Dermis microvascular lymphatic vessel endothelial cell (primary cell): ENCODE data around the gene DUSP8. TPM values are rescaled to one million over a fixed set of nuclear protein-coding genes. Genes with fewer than 3 reads are reported as not detected.

Experiments
- DNase-seq, 2 donors: peaks; one replicate each; pipeline versions ENCODE4 v3.0.0 to v3.0.0-alpha.2; 2010; ENCODE audit warnings: low read depth in 2 of 2
- total RNA-seq: library from RNA; depleted of rRNA; stranded (reverse); fragments of >200 nt; gene quantifications from 2 replicates; pipeline ENCODE4 v1.2.1, GENCODE V29; 2014

DUSP8 gene
- total RNA-seq, 1 donor from 2014 or later, result 0.26 TPM

DNA sequence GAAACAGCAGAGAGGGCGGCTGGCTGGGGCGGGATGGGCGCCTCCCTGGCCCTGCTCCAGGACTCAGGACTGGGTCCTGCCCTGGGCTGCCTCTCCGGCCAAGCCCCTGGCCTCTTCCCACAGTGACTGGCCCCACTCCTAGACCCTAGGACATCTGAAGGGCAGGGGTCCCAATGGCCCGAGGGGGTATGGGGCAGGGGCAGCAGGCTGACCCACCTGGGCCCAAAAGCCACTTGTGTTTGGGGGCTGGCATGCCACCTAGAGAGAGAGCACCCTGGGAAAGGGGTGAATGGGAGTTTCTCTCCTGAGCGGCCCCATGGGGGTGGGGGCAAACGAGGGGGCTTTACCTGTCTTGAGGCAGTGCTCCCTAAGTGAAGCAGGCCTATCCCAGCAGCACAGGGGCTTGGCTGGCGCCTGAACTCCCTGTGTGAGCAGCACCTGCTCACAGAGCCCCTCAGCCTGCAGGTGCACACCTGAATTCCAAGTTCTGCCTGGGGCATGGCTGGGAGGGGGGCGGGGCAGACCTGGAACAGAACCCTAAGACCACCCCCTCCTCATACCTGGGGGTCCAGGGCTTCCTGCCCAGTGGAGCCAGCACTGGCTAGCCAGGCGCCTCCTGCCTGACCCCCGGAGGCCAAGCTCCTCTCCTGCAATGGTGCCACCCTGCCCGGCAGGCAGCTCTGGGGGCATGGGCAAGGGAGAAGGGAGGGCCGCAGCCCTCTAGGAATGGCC, 16.9 kb downstream of the DUSP8 start:
- DNase-seq, result no peak

DNA sequence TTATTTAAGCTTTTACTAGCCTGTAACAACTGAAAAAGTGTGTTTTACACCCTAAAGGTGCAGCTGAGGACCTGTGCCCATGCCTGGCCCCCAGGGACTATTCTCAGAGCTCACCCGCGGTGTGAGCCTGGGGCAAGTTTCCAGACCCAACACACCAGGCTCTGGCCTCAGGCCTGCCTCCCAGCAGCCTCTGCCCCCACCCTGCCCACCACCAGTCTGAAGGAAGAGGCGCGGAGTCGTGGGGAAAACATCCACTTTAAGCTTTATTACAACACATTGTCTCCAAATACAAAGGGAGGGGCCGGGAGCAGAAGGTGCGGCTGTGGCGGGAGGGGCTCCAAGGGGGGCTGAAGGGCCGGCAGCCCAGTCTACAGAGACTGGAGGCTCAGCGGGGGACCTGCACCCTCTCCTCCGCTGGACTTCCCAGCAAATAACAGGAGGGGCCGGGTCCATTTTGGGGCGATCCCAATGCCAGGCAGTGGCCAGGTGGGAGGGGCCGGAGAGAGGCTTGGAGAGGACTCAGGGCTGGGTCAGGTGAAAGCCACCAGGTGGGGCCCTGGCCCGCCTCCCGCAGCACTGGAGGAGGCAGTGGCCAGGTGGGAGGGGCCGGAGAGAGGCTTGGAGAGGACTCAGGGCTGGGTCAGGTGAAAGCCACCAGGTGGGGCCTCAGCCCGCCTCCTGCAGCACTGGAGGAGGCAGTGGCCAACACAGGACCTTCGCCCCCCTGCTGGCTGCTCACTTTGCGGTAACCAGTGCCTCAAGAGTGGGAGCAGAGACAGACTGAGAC, 18.1 kb downstream of the DUSP8 start:
- DNase-seq, result no peak

DNA sequence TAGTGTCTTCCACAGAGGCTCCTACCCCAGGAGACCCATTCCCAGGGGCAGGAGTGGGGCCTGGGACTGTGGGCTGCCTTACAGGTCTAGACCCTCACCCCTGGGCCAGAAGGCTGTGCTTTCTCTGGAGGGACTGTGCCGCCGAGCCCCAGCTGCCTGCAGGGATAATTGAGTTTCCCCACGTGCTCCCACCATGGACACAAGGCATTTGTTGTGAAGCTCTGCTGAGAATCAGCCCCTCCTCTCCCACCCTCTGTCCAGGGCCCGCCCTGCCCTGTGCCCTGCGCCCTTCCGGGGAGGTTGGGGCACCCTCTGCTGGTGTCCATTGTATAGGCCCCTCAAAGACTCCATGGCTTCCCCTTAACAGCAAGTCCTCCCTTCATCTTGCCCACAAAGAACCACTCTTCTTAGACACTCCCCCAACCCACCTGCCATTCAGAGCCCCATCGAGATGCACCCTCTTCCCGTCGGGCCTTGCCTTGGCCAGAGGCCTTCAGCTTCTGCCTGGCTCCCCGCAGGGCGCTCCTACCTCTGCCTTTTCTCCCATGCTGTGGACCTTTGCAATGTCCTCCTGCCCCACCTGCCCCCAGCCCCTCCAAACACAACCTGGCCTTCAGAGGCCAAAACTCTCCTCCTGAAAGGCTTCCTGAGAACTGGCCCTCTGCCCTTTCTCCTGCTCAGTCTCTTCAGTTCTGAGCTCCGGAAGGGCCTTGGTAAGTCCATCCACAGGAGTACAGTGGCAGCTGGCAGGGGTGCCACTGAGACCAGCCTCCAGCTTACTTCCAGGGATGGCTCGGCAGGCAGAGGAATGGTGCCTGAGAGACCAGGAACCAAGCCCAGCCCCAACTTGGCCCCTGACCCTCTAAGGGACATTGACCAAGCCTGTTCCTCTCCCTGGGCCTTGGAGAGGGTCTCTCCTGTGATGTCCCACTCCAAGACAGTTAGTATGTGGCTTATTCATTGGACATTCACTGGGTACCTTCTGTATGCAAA, 22.4 kb downstream of the DUSP8 start:
- DNase-seq, result no peak

DNA sequence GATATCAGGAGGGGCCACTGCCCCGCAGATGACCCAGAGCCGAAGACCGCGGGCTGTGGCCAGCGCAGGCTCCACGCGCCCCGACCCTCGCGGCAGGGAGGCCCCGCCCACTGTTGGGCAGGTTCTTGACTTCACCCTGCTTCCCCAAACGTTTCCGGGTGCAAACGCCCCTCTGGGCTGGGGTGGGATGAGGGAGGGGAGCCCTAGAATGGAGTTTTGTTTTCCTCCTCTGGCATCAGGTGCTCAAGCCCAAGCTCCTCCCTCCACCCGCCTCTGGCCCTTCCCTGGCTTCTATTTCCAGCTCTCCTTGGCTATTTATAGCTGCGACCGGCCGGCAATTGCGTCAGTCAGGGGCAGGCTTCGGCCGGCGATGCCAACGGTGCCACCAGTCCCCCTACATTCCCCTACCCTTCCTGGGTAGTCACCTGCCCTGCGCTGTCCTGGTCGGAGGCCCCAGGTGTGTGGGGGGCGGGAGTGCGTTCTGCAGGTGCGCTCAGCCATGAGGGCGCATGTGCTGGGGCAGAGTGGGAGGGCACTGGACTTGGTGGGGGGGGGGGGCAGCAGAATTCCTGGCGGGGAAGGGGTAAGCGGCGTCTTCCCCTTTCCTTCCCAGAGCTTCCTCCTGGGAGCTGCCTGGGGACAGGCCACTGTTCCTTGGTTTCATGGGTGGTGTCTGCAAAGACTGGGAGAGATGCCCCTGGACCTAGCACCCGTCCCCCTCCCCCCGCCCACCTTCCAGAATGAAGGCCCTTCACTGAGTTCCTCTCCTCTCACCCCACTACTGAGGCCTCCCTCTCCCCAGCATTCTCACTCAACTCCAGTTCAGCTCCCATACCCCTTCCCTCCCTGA, 23.6 kb downstream of the DUSP8 start:
- peak in 1 of 2 donors; percentile 31 for DNase-seq

DNA sequence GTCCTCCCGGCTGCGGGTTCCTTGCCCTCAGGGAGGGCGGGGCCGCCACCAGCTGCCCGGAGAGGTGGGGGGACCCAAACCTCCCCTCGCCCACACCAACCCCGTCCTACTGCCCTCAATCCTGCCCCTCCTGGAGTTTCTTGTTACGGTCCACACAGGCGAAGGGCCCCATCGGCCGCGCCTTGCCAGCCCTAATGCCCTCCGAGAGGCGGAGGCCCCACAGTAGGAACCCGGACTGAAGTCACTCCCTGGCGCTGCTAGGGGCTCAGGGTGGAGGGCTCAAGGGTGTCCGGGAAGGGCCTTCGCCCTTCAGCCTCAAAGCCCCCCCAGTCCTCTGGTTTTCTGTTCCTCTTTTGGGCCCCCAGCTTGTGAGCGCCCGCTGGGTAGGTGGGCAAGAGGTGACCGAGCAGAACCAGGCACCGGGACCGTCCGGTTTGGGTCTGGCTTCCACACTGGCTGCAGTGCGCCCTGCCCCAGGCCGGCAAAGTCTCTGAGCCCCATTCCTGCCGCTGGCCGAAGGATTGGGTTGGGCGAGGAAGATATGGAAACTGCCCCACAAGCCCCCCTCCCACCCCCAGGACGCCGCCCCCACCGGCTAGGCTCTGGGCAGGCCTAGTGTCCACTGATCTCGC, 24.5 kb downstream of the DUSP8 start:
- DNase-seq, result no peak

DNA sequence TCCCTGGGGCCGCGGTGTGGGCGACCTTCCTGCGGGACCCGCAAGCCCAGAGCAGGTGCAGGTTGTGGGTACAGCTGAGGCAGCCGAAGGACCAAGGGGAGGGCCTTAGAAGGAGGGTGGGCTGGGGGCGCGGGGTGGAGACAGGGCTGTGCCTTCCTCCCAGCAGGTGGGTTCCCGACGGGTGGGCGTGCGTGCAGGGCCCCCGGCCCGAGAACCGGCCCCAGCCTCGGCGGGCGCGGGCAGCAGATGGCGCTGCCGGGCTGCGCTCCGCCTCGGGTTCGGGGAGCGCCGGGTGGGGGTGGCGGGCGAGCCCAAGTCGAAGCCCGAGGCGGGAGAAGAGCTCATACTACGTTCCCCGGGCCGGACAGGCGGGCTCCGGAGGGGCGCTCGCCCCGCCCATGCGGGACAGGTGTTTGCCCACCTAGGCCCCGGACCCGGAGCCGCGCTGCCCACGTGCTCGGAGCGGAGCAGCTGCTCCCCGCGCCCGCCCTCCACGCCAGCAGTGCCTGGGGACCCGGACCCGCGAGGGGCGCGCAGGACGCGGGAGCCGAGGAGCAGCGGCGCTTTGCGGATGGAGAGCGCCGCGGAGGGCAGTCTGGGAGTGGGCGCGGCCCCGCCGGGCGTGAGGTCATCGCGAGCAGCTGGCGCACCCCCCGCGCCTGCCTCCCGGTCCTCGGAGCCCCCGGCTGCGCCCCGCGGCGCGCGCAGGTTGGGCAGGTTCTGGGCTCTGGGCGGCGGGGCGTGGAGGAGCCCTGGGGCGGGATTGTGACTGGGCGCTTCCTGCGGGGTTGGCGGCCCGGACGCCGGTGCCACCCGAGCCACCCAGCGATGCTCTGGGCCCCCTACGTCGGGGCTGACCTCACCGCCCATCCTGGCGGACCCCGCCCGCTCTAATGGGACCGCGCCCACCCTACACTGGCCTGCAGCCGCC, 25.3 kb downstream of the DUSP8 start:
- peak in 1 of 2 donors; percentile 48 for DNase-seq

DNA sequence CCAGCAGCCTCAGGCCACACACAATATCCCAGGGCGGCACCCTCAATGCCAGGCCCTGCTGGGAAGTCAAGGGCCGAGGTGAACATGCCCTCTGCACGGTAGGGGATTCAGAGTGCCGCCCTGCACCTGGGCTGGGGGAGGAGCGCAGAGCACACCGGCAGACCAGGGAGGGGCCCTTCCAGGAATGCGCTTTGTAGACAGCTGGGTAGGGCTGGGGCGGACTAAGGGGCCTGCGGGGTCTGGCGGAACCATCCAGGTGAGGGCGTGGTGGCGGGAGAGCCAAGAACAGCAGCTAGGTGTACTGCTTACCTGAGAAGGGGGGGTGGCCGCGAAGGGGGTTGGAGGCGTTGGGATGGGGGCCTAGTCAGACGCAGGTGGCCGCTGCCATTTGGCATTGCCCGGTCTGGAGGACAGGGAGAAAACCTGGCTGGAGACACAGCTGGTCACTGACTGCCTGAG, 26.0 kb downstream of the DUSP8 start:
- no peak for DNase-seq

DNA sequence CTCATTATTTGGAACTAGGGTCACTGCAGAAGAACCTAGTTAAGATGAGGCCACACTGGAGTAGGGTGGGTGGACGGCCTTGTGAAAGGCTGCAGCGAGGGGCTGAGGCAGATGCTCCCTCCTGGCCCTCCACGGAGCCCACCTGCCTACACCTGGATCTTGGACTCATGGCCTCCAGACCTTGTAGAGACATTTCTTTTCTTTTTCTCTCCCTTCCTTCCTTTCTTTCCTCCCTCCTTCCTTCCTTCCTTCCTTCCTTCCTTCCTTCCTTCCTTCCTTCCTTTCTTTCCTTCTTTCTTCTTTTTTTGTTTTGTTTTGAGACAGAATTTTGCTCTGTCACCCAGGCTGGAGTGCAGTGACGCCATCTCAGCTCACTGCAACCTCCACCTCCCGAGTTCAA, 26.6 kb downstream of the DUSP8 start:
- no peak for DNase-seq

DNA sequence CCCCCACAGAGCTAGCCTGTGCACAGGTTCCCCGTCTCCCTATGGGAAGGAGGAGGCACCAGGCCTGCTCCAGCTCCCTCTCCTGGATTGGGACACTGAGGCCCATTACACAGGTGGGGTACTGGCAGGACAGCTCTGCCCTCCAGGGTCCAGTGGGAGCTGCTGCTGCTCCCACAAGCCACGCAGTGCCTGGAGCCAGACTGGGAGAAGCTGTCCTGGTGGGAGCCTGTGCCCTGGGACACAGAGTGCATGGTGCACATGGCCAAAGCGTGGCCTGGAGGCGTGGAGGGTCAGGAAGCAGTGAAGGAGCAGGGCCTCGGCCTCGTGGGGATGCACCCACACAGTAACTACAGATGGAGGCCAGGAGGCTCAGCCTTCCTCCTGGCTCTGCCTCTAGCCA, 27.5 kb downstream of the DUSP8 start:
- no peak for DNase-seq

DNA sequence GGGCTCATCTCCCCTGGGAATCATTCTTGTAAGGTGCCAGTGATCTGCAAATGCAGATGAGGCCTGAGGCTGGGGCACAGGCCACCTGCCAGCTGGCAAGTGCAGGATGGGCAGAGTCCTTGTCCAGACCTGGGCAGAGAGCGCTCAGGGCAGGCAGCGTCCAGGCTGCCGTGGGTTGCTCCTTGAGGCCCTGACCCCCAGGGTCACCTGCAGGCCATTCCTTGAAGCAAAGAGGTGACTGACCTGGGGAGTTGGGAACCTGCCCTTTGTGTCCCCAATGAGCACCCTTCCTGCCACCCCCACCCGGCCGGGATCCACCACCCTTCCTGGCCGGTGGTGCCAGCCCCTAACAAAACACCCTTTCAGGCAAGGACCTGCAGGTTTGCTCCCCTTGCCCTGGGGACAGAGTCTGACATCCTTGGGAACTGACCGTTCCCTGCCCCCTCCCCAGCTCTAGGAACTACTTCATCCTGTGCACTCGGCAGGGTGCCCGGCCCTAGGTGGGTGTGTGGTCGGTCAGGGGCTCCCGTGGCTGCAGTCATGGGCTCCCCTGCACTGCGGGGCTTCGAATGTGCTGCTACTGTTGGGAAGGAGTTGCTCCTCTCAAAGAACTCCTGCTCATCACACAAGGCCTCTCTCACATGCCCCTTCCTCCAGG, 28.3 kb downstream of the DUSP8 start:
- no peak for DNase-seq

DNA sequence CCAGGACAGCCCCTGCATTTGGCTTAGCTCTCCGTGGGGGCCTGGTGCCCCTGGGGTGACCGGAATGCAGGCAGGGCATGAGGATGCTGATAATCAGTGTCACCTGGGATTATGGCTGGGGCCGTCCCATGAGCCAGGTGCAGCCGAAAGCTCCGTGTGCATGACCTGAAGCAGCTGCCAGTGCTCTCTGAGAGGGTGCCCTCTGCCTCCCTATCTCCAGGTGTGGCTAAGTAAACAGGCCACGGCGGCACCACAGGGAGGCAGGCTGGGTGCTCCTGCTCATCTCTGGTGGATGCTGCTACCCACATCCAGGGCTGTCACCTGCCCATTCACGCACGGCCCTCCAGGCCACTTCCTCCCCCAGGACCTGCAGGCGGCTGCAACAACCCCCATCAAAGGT, 29.8 kb downstream of the DUSP8 start:
- DNase-seq, result no peak

DNA sequence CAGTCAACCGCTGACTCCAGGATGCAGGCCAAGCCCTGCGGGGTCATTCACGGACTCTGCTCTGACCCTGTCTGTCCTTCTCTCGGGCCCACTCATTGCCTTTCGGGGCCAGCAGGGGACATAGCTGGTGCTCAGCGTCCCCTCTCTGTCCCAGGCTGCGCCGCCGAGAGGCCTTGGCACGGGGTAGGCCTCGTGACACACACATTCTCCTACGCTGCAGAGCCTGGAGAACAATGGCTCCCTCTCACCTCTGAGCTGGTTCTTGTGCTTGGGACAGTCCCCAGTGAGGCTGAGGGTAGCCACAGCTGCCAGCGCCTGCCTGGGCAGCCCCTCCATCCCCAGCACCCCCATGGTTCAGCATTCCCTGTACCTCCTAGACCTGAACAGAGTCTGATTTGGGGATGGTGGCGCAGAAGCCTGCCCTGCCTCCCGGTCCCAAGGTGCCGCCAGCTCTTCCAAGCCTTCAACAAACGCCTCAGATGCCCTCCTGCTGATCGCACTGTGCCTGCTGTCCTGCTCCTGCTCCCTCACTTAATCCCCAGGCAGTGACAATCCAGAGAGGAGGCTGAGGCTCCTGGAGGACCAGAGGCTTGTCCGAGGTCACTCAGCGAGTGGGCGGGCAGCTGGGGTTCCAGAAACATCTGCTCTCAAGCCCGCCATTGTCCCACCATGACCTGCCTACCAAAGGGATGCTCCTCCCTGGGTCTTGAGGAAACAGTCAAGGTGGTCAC, 30.4 kb downstream of the DUSP8 start:
- DNase-seq, result no peak

DNA sequence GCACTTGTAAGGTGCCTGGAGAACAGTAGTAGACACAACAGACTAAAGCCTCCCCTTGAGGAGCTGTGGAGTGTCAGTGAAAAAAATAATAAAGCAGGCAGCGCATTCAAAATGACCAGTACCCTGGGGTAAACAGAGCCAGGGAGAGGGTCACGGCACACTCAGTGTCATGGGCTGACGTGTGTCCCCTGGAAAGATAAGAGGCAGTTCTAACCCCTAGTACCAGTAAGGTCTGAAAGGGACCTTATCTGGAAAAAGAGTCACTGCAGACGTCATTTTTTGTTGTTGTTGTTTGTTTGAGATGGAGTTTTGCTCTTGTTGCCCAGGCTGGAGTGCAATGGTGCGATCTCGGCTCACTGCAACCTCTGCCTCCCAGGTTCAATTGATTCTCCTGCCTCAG, 32.0 kb downstream of the DUSP8 start:
- no peak for DNase-seq

DNA sequence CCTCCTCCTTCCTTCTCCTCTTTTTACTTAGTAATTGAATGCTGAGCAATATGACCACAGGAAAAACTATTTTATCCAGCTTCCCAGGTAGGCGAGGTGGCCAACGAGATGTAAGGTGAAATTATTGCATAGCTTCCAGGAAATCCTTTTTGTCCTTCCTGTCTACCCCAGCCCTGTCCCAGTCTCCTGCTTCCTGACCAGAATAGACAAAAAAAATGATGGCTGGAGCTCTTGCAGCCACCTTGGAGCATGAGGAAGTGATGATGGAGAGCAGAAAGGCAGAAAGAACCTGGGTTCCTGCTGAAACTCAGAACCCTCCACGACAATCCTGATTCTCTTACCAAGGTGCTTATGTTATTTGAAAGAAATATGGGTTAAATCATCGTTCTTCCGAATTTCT, 33.9 kb downstream of the DUSP8 start:
- no peak for DNase-seq

DNA sequence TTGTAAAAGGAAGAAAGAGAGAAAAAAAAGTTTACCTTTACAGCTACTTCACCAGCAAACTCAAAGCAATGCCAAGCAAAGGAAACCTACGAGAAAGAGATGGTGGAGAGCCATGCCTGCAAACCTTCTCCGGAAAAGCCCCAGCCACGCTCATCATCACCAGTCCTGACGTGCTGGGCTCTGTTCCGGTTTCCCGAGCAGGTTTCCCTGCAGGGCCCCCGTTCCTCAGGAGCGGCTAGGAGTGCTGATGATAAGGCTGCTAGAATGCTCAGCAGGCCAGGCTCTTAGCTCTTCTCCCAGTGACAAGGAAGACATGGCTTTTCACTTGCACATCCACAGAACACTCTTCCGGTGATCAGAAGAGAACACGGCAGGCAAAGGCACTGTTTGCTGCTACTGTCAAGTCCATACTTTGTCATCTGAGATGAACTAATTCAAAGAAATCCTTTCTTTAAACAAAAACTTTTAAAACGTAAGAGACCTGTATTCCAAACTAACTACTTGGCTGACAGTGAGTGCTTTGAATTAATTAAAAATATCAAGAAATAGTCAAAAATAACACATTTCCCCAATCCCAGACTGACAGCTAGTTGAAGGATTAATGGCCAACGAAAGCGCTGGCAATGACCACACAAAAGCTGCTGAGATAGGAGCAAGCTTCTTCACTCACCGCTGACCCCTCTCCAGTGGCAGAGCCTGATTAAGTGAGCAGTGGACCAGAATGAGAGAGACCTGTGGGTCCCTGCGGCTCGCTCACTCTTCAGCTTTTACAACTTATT, 35.8 kb downstream of the DUSP8 start:
- peak in 1 of 2 donors; percentile 25 for DNase-seq

DNA sequence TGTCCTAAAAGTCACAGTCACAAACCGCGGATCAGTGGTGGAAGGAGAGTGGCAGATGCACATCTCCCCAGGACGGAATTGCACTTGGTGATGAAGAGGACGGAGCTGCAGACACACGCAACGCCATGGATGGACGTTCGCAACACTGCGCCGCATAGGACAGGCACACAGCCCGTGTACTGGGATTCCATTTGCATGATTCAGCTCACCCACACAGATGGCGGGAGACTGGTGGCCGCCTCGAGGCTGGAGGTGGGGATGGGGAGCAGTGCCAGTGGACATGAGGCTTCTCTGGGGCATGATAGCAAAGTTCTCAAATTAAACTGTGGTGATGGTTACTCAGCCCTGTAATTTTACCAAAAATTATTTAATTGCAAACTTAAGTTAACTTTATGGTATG, 37.4 kb downstream of the DUSP8 start:
- no peak for DNase-seq

DNA sequence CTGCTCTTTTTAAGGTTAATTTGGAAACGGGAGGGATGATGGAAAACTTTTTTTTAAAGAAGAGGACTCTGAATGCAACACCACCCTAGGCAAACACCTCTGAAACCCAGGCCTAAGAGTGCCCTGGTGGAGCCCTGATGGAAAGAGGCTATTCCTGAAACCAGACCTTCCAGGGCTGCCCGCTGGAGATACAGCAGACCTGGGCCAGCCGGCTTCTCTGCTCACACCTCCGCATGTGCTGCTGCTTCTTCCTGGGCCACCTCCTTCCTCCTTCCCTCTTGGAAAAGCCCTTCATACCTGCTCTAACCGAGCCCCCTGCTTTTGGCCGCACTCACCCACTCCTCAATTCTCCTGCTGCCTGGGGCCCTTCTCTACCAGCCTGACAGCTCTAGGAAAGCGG, 37.9 kb downstream of the DUSP8 start:
- no peak for DNase-seq
